GM13976 (cell line): ENCODE measurements around the gene CREG1.
A peak's percentile ranks its signal among the peaks of the same experiment; 100 is the strongest.

Source experiments
- DNase-seq: peaks from one replicate; pipeline ENCODE4 v3.0.0; 2012; ENCODE audit warnings: low spot score
- in situ Hi-C: fragments of 300-500 bp; cut with MboI; formaldehyde crosslinking; loops from one replicate; pipeline ENCODE4 v1.12.0; 2022; ENCODE audit warnings: low sequenced_read_pairs, mixed read lengths, inconsistent platforms; ENCODE audit not compliant: unreplicated experiment
- TF ChIP-seq, protein P1 (sequence below): IDR thresholded peaks from 2 replicates; pipeline ENCODE4 v1.5.1; 2012; ENCODE audit warnings: borderline replicate concordance, mild to moderate bottlenecking; ENCODE audit not compliant: insufficient read depth; ENCODE audit errors: extremely low read depth, missing control alignments, control extremely low read depth

Gene CREG1

DNA sequence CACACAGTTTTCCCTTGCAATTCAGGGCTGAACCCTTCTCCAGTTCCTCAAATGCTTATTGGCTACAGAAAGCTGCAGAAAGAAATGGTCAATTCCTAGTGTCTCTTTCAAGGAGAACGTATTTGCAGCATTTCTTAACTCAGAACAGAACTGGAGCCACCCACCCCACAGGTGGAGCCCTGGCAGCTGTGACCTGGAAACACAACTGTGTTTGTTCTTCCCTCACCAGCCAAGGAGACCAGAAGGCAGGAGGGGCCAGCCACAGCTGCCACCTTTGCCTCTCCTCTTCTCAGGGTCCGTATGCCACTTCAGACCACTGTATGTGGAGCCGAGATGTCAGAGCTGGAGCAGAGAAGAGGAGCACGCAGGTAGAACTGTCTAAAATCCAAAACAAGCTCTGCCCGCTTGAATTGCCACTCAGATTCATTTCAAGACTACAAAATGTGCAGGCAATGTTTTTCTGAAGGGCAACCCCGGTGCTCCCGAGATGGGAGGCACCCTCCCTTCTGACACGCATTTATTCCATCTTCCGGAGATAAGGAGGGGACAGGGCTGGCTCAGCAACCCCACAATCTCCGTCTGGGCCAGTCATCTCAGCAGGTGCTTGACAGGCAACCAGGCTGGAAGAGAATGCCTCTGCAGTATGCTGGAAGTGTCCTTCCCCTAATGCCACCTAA lies 51.9 kb downstream of the CREG1 start:
- TF ChIP-seq, protein P1, sequence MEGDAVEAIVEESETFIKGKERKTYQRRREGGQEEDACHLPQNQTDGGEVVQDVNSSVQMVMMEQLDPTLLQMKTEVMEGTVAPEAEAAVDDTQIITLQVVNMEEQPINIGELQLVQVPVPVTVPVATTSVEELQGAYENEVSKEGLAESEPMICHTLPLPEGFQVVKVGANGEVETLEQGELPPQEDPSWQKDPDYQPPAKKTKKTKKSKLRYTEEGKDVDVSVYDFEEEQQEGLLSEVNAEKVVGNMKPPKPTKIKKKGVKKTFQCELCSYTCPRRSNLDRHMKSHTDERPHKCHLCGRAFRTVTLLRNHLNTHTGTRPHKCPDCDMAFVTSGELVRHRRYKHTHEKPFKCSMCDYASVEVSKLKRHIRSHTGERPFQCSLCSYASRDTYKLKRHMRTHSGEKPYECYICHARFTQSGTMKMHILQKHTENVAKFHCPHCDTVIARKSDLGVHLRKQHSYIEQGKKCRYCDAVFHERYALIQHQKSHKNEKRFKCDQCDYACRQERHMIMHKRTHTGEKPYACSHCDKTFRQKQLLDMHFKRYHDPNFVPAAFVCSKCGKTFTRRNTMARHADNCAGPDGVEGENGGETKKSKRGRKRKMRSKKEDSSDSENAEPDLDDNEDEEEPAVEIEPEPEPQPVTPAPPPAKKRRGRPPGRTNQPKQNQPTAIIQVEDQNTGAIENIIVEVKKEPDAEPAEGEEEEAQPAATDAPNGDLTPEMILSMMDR: no peak
- in situ Hi-C loops: no loop called here
- DNase-seq: no peak

DNA sequence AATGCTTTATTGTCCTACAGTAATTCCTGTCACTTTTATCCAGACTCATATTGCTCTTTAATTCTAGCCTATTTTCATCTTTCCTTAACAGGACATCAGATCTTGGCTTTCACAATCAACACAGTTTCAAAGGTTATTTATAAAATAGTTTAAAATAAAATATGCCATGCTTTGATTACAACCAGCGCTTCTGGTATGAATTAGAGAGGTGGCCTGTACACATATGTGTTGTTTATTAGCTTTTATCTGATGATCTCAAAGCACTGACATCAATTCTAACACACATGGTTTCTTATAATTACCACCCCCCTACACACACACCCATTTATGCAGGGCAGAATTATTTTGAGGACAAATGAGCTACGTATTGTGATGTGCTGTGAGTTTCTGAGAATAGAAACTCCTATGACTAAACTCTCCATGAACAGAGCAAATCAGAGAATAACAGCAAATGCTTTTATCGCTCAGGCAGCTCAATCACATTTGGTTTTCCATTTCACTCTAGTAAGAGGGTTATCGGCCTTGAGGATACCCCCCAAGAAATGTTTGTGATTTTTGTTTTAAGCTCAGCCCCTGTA lies 53.2 kb downstream of the CREG1 start:
- TF ChIP-seq, protein P1: no peak
- in situ Hi-C loops: no loop called here
- peak; percentile 45 for DNase-seq

DNA sequence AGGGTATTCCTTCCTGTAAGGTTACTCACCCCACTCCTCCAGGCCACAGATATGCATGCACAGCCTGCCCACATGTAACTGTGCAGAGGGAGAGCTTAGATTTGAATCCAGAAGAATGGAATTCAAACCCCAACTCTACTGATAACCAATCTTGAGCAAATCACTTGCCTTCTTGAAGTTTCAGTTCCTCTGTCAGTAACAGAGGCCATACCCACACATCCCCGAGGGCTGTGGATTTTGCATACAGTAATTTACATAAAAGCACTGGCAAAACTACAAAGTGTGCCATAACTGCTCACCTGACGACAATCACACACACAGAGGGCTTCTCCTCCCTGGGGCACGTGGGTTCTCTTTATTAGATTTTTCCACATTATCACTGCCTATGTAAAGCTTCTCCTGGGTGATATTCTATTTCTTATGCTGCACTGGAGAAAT lies 53.9 kb downstream of the CREG1 start:
- in situ Hi-C loops: no loop called here
- DNase-seq: peak; percentile 74
- TF ChIP-seq, protein P1: no peak

DNA sequence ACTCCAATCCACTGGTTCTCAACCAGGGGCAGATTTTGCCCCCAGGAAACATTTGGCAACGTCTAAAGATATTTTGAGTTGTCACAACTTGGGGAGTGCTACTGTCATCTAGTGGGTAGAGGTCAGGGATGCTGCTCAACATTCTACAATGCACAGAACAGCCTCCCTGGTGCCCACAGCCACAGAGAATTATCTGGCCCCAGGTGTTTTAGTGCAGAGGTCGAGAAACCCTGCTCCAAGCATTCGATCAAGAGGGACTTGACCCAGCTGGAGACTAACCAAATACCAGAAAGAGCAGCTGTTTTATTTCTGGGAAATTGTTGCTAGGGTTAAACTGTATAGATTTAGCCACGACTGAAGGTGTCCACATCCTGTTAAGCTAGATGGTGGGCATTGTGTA lies 54.5 kb downstream of the CREG1 start:
- in situ Hi-C loops: no loop called here
- TF ChIP-seq, protein P1: no peak
- no peak for DNase-seq

DNA sequence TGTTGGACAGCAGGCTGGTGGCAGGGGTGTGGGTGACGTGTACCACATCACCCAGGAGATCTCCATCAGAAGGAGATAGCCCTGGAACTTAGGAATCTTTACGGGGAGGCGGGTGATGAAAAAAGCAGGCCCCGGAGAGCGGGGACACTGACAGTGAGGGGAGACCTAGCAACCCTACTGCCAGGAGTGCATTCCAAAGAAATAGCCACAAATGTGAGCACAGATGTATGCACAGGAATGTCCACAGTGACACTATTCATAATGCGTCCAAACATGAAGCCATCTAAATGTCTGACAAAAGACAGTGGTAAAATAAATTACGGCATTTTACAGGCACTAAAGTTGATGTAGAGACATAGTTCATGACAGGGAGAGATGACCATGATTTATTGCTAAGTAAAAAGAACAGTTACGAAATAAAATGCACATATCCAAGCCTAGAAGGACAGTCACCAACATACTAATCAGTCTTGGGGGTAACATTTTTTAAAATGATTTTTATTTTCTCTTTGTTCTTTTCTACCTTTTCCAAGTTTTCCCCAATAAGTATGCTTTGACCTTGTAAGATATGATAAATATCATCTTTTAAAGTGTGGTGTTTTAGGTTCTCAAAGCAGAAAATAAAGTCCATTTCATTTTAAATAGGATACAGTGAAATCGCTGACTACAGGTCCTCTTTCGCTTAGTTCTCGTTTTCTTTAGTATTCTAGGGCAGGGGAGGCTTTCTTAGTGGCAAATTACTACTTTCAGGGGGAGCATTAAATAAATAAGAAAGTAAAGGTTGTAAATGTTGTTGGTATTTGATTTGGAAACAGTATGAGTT lies 56.6 kb downstream of the CREG1 start:
- in situ Hi-C loops: no loop called here
- no peak for DNase-seq
- TF ChIP-seq, protein P1: no peak

DNA sequence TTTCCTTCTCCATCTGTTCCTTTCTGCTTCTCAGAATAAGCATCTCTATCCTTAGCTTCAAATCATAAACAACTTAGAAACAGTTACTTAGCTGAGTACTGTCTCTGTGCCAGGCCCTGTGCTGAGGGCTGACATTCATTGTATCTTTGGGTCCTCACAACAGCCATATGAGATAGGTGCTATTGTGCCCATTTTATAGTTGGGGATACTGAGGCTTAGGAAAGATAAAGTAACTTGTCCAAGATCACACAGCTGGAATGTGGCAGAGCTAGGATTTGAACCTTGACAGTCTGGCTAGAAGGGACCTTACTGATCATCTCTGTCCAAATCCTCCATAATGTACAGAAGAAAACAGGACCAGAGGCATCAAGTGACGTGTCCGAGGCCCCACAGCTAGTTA lies 60.2 kb downstream of the CREG1 start:
- no peak for DNase-seq
- TF ChIP-seq, protein P1: no peak
- in situ Hi-C loops: no loop called here
